Coronary artery (tissue), 2 donors: Measurements from ENCODE around the gene DTX4.

ENCODE experiments used
- DNase-seq: peaks from one replicate; pipeline ENCODE4 v3.0.0-alpha.2; 2017; ENCODE audit warnings: low spot score
- H3K27ac ChIP-seq, 2 donors: fragments of 200-600 bp; sonication (generic); one replicate each; pipeline ENCODE4 v1.5.1; 2016 to 2019
- H3K4me3 ChIP-seq: fragments of 200-600 bp; sonication (generic); 2 replicates; pipeline ENCODE4 v1.5.1; 2016; ENCODE audit warnings: mild to moderate bottlenecking, moderate library complexity
- TF ChIP-seq, protein P1 (sequence below): fragments of 200-600 bp; sonication (generic); IDR thresholded peaks from one replicate; pipeline ENCODE4 v1.5.1; 2019; ENCODE audit warnings: antibody characterized with exemption

The DTX4 gene

GRCh38 chr11:59192446-59193020 is 20.6 kb downstream of the DTX4 start:
- Histone ChIP-seq H3K4me3 (no peak overlapping the region), H3K27ac (no peak overlapping the region)
- TF ChIP-seq, protein P1, sequence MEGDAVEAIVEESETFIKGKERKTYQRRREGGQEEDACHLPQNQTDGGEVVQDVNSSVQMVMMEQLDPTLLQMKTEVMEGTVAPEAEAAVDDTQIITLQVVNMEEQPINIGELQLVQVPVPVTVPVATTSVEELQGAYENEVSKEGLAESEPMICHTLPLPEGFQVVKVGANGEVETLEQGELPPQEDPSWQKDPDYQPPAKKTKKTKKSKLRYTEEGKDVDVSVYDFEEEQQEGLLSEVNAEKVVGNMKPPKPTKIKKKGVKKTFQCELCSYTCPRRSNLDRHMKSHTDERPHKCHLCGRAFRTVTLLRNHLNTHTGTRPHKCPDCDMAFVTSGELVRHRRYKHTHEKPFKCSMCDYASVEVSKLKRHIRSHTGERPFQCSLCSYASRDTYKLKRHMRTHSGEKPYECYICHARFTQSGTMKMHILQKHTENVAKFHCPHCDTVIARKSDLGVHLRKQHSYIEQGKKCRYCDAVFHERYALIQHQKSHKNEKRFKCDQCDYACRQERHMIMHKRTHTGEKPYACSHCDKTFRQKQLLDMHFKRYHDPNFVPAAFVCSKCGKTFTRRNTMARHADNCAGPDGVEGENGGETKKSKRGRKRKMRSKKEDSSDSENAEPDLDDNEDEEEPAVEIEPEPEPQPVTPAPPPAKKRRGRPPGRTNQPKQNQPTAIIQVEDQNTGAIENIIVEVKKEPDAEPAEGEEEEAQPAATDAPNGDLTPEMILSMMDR, result no peak
- no peak for DNase-seq

DNA sequence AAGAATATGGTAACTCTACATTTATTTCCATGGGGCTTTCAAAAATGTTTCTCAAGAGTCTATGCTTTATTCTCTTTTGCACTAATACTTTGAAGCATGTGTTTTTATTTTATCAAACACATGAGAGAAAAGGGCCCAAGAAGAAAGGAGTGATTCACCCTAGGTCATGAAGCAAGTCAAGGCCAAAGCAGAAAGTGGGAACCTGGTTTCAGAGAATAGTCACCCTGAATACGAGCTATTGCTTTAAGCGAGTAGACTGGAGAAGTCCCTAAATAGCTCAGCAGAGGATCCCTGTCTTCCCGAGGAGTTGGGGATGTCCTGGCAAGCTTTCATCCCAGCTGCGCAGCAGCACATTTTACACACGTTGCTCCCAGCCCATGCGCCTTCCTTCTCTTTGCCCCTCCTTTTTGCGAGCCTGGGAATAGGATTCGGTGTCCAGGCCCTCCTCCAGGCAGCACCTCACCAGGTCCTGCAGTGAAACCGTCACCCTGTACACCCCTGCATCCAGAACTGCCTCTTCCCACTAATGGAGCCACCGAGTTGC is 21.7 kb downstream of the DTX4 start:
- Histone ChIP-seq H3K27ac (no peak overlapping the region), H3K4me3 (no peak overlapping the region)
- TF ChIP-seq, protein P1, result no peak
- DNase-seq, result no peak

- TF ChIP-seq, protein P1, result no peak
- no peak for DNase-seq
- Histone ChIP-seq H3K4me3 (no peak overlapping the region), H3K27ac (no peak overlapping the region)
These were observed 23.7 kb downstream of the DTX4 start for GRCh38 chr11:59195586-59195985.

DNA sequence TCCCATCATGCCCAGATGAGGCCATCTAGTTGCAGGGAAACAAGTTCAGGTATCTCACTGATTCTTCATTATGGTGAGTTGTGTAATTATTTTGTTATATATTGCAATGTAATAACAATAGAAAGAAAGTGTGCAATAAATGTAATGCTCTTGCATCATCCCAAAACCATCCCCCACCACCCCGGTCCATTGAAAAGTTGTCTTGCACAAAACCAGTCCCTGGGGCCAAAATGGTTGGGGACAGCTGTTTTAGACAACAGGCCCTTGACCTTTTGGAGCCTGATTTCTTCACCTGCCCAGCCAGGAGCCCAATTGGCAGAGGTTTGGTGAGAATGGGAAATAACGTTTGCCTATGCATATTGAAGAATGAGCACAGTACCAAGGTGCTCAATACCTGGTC is 24.8 kb downstream of the DTX4 start:
- TF ChIP-seq, protein P1, result no peak
- H3K4me3 ChIP-seq, result no peak overlapping the region
- DNase-seq, result no peak
- H3K27ac ChIP-seq, result no peak overlapping the region

DNA sequence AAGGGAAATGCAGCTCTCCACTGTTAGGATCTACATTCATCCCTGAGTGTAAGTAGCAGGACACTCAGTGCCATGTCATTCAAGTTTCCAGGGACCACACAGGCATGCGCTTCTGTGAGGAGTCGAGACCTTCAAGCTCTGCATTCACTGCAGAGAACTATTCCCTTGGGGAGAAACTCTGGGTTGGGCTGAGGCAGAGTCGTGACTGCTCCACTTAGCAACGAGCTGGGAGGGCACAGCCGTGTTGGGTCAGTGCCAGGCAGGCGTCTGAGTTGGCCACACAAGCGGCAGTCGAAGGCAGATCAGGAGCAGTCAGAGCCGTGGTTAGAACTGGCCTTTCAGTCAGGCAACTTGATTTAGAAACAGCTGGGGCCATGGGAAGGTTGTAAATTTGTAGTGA is 26.1 kb downstream of the DTX4 start:
- TF ChIP-seq, protein P1, result no peak
- peak; percentile 88 for DNase-seq
- H3K4me3 ChIP-seq, result peak overlapping the region; percentile 20
- H3K27ac ChIP-seq, result peak overlapping the region in 1 of 2 donors; percentile 24

- Histone ChIP-seq H3K4me3 (no peak overlapping the region), H3K27ac (no peak overlapping the region)
- TF ChIP-seq, protein P1, result no peak
- no peak for DNase-seq
These were observed 26.8 kb downstream of the DTX4 start for GRCh38 chr11:59198726-59199125.
